ENCODE measurements around the gene ACTL6A.

- TF ChIP-seq CTCF (IDR thresholded peaks at IDR 0.05) (peak in 1 of 12 donors; percentile 7), POLR2A (IDR thresholded peaks at IDR 0.05) (peak; percentile 63 to 73)
These were observed 41.8 kb downstream of the ACTL6A start, which contains the start of the genes MRPL47 and NDUFB5 for GRCh38 chr3:179604321-179605078.

Data from heart left ventricle (tissue), 13 donors.